ENCODE data around the gene PGA5.
"Not testable (repeated sequence)": the region's sequence is repeated elsewhere in the genome, so short reads cannot be mapped to it uniquely, and the experiment has no call there.

- TF ChIP-seq SUZ12, SP1, ELF4, ZNF384 (IDR thresholded peaks at IDR 0.05): not testable (repeated sequence)
Measured at GRCh38 chr11:61245284-61245964, 4.4 kb downstream of the PGA5 start.

Measured in HEK293T (cell line).